Suppressor macrophage treated with lipopolysaccharide for 4 hours (primary cell): ENCODE results near the gene MYO6.

Experiments
- DNase-seq: peaks from one replicate; pipeline ENCODE4 v3.0.0-alpha.2; 2020

MYO6 gene

DNA sequence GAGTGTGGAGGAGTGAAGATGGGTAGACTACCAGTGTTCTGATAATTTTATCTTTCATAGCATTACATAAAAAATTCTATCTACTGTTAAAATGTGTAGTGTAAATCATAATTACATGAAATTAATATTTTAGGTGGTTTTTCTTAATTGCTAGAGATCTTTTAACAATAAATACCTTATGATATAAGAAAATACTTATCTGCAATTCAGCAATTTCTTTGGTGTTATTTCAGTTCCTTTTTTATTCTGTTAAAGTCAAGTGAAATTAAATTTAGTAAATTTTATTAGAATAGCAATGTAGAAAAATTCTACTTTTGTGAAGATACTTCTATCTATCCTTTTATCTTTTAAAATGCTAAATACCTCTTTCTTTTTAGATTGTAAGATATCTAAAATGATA, 219.1 kb downstream of the MYO6 start:
- no peak for DNase-seq
